GM19463 (cell line): ENCODE measurements around the gene NR2C1.
"Not testable (repeated sequence)": the region's sequence is repeated elsewhere in the genome, so short reads cannot be mapped to it uniquely, and the experiment has no call there.

Experiments used
- ATAC-seq: cut with Tn5 transposase; IDR thresholded peaks from one replicate; pipeline ENCODE4 v1.9.1; 2021; ENCODE audit warnings: mild to moderate bottlenecking, moderate library complexity; ENCODE audit not compliant: unreplicated experiment

Gene NR2C1

DNA sequence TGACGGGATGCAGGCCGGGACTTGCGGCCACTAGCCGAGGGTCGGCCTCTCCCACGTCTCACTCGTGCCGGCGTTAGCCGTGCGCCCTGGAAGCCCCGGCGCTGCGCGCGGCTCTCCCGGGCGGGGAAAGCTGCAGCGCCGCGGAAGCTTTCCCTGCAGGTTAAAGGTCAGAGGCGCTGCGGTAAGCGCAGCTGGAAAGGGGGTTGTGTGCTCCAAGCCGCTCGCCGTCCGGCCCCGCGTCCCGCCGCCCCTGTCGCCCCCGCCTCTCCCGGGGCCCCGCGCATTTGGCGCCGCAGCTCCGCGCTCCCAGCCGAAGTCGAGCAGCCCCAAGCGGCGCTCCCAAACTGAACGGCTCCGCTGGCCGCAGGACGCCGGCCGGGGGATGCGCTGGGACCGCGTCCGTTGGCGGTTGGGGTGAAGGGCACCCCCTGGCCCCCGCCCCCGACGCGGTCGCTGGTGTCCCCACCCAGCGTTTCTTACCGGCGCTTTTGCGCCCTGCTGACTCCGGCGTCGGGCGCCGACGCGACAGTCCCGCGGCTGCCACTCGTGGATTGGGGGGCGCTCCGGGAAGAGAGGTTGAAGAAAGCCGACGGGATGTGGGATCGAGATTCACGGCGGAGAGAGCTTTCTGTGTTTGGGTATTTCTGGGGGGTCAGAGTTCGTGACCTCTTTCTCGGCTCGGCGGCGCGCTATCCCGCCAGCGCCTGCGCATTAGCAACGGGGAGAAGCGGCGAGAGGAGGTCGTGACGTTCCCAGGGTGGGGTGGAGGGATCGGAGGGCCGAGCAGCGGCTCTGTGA is at the start of gene NR2C1:
Gene NR2C1, minus strand, starts transcription at position 719 of the 798 bp plus-strand sequence. CDS start 6,234 bp downstream, outside the sequence.
- ATAC-seq, result peak; percentile 97

- ATAC-seq, result no peak
These were observed 45.4 kb upstream of the NR2C1 start for GRCh38 chr12:95118788-95119179.

DNA sequence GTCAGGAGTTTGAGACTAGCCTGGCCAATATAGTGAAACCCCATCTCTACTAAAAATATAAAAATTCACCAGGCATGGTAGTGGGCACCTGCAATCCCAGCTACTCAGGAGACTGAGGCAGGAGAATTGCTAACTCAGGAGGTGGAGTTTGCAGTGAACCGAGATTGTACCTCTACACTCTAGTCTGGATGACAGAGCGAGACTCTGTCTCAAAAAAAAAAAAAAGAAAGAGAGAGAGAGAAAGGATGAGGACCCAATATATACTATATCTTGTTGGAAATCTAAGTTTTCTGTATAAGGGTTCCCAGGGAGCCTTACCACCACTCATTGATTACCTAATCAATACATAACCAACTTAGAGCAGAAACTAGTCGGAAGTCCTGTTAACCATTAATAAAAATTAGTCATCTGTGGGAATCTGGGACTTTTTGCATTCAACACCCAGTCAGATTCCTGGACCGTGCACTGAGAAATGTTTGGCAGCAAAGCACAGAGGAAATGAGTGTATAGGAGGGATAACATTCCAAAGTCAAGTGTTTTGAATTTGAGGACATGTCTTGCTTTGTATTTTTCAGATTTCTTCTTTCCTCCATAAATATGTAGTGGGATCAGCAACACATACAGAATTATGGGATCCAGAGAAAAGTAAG is 44.8 kb upstream of the NR2C1 start:
- ATAC-seq, result no peak

DNA sequence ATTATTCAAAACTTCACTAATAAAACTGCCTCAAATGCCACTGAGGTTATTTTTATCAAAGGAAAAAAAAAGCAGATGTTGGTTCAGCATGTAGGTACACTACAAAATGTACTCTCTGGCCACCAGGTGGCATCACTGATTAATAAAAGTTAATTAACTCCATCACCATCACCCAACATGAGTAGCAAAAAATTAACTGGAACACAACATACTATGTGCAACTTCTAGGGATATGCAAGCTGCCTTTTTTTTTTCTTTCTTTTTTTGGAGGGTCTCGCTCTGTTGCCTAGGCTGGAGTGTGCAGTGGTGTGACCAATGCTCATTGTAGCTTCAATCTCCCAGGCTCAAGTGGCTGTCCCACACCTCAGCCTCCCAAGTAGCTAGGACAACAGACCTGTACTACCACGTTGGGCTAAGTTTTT is 43.8 kb upstream of the NR2C1 start:
- peak; percentile 74 for ATAC-seq

DNA sequence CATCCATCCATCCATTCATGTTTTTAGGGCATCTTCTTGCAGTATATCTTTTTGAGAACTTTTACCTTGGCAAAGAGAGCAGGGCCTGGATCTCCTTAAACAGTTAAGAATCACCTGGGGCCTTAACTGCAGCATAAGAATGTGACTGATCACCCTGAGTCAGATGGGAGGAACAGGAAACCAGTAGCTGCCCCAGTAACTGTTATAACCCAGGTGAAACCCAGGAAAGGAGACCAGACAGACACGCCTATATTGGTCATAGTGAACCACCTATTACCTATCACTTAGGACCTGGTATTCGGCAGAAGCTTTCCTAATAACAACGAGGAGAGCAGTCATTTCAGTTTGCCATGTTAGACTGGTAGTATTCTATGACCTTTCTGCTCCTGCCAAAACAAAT is 43.4 kb upstream of the NR2C1 start:
- peak; percentile 47 for ATAC-seq

GRCh38 chr12:95116341-95116740 is 42.9 kb upstream of the NR2C1 start:
- no peak for ATAC-seq

GRCh38 chr12:95115641-95116040 is 42.2 kb upstream of the NR2C1 start:
- ATAC-seq, result no peak

GRCh38 chr12:95114766-95115405 is 41.5 kb upstream of the NR2C1 start:
- no peak for ATAC-seq

DNA sequence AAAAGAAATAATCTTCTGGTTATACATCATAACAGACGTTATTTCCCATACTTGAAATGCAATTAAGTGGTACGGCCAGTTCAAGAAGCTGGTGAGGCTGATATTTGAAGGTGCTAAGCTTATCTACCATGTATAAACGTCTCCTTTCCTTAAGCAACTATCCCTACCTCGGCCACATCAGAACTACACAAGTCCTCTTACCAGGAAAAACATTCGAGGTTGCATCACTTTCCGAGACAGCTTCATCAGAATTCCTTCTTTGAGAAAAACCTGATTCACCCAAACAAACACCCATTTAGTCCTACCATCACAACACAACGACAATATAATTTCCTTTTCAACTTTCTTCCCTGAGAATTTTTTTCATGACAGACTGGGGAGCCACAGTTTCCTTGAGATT is 33.9 kb upstream of the NR2C1 start:
- no peak for ATAC-seq

DNA sequence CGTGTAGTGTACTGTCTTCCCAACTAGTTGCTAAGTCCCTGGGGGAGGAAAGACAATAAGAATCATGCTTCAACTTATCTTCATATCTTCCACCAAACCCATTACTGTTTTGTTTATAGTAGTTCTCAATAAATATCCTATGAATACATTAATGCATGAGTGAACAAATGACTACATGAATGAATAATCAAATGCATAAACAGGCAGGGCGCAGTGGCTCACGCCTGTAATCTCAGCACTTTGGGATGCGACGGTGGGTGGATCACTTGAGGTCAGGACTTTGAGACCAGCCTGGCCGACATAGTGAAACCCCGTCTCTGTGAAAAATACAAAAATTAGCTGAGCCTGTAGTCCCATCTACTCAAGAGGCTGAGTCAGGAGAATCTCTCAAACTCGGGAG is 32.1 kb upstream of the NR2C1 start:
- ATAC-seq, result no peak

GRCh38 chr12:95104919-95105452 is 31.6 kb upstream of the NR2C1 start:
- no peak for ATAC-seq

DNA sequence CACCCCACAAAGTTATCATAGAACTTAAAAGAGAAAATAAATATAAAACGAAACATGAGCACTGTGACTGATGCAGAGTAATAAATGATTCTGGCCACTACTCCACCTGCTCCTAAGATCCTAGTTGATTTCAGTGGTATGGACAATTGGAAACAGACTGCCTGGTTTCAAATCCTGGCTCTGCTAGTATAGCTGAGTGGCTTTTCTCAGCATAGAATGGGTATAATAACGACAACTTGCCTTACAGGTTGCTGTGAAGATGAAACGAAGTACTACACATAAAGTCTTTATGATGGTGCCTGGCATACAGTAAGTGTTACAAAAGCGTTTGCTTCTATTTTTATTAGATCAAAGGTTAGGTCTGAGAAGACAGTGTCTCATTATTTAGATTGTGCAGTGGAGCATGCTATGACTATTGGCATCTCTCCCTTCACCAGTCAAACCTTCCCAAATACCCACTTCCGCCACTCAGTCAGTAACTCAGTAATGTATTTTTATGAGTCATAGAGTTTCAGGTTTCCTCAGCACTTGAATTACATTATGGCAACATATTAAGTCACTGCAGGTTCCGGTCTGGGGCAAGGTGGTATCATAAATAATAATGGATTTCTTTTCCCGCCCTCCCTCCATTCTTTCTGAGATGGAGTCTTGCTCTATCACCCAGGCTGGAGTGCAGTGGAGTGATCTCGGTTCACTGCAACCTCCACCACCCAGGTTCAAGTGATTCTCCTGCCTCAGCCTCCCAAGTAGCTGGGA is 29.7 kb upstream of the NR2C1 start:
- ATAC-seq, result peak; percentile 98

DNA sequence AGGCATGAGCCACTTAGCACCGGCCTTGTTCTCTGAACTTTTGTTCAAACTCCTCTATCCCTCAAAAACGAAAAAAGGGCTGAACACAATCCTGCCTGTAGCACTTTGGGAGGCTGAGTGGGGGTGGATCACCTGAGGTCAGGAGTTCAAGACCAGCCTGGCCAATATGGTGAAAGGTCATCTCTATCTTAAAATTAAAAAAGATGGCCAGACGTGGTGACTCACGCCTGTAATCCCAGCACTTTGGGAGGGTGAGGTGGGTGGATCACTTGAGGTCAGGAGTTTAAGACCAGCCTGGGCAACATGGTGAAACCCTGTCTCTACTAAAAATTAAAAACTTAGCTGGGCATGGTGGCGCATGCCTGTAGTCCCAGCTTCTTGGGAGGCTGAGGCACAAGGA is 28.5 kb upstream of the NR2C1 start:
- ATAC-seq, result not testable (repeated sequence)

GRCh38 chr12:95100264-95101190 is 27.1 kb upstream of the NR2C1 start:
- ATAC-seq, result no peak

- ATAC-seq, result no peak
These were observed 25.9 kb upstream of the NR2C1 start for GRCh38 chr12:95099270-95099790.

DNA sequence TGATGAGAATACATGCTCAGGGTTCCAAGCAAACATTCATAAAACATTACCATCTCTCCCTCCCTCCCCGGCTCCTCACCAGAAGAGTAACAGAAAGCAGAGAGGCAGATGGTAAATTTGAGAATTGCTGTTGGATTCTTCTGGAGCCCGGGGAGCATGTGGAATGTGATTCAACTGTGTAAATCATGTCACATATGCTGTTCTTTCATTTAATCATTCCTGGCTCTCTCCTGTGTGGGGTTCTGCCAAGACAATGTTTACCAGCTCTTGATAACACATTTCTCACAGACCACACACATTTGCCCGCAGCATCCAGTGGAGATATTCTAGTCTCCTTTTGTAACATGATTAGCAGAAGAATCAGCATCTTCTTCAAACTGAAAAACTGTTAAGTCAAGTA is 23.4 kb upstream of the NR2C1 start:
- ATAC-seq, result no peak

GRCh38 chr12:95096378-95096777 is 23.0 kb upstream of the NR2C1 start:
- ATAC-seq, result no peak

GRCh38 chr12:95095866-95096265 is 22.4 kb upstream of the NR2C1 start:
- not testable (repeated sequence) for ATAC-seq

DNA sequence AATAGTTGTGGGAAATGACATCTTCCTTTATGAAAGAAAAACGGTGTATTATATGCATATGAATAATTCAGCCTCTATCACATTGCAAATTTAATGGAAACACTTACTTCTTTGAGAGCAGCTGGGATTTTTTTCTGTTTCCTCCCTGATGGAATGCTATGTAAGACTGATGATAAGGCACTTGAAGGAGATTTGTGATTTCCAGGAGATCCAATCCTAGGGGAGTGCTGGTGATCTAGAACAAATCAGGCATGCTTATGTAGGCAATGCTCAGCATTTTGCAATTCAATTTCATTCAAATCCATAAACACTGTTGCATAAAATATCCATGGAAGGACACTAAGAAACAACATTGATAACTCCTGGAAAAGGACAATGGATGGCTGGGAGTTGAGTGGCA is 16.0 kb upstream of the NR2C1 start:
- ATAC-seq, result no peak

DNA sequence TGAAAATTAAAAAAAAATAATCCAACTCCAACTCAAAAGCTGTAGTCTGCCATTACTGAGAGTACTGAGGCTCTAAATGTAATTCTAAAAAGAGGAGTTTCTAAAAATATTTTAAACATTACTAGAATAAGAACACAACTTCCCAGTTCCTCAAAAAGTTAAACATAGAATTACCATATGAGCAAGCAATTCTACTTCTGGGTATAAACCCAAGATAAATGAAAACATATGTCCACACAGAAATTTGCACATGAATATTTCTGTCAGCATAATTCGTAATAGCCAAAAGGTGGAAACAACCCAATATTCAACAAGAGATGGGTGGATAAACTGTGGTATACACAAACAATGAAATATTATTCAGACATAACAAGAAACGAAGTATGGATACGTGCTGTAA is 15.0 kb upstream of the NR2C1 start:
- ATAC-seq, result peak; percentile 61
